ENCODE results near the gene SYNPR.
A peak's percentile ranks its signal among the peaks of the same experiment; 100 is the strongest.

SYNPR gene

DNA sequence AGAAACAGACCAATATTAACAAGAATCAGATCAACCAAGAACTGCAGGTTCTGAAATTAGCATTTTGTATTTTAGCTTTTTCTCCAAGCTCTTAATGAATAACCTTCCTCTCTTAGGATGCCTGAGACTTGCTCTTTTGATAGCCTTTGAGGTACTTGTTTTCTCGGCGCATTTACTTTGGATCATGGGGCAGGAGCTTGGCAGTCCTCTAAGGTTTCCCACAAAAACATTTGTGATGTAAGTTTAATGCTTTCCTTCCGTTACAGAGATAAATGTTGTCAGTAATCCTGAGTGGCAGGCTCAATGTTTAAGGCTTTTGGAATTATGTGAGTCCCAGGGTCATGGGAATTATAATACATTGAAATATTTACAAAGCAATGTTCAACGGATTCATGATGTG is 236.6 kb downstream of the SYNPR start:
- TF ChIP-seq, protein P1, sequence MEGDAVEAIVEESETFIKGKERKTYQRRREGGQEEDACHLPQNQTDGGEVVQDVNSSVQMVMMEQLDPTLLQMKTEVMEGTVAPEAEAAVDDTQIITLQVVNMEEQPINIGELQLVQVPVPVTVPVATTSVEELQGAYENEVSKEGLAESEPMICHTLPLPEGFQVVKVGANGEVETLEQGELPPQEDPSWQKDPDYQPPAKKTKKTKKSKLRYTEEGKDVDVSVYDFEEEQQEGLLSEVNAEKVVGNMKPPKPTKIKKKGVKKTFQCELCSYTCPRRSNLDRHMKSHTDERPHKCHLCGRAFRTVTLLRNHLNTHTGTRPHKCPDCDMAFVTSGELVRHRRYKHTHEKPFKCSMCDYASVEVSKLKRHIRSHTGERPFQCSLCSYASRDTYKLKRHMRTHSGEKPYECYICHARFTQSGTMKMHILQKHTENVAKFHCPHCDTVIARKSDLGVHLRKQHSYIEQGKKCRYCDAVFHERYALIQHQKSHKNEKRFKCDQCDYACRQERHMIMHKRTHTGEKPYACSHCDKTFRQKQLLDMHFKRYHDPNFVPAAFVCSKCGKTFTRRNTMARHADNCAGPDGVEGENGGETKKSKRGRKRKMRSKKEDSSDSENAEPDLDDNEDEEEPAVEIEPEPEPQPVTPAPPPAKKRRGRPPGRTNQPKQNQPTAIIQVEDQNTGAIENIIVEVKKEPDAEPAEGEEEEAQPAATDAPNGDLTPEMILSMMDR (conservative IDR thresholded peaks at IDR 0.05; ENCODE audit: low read length): no peak
- no peak overlapping the region for H3K4me3 ChIP-seq (ENCODE audit: low read length)
- DNase-seq (ENCODE audit: low read depth): no peak

DNA sequence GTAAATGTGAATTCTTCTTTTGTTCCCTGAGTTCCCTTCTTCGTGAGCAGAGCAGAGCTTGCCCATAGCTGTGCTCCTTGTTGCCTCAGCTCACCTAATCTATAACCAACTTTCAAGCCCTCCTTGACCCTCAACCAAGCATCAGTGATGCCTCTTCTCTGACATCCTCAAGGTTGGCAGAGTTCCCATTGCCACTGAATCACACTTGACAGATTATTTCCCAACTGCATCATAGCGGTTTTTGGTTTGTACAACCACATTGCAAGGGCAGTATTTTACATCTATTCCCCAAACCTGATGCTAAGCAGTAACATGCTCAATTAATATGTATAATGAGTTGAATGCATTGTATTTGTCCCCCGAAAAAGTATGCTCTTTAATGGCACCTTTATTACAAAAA is 241.3 kb downstream of the SYNPR start:
- peak; percentile 15 for DNase-seq (ENCODE audit: low read depth)
- TF ChIP-seq, protein P1 (conservative IDR thresholded peaks at IDR 0.05; ENCODE audit: low read length): no peak
- no peak overlapping the region for H3K4me3 ChIP-seq (ENCODE audit: low read length)

DNA sequence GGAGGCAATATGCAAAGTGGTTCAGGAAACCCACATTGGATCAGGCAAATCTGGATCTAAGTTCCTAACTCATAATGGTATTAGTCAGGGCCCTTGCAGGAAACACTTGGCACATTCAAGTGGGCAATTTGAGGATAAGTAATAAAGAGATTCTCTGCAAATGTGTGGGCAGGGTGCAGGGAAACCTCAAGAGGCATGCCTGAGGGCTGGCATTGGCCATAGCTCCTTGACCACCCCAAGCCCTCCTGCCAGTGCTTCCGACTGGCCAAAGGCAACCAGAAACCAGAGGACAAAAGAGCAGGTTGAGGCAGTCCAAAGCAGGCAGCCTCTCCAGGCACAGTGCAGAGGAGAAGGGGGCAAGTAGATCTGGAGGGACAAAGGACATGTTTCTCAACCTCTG is 243.5 kb downstream of the SYNPR start:
- TF ChIP-seq, protein P1 (conservative IDR thresholded peaks at IDR 0.05; ENCODE audit: low read length): no peak
- DNase-seq (ENCODE audit: low read depth): no peak

DNA sequence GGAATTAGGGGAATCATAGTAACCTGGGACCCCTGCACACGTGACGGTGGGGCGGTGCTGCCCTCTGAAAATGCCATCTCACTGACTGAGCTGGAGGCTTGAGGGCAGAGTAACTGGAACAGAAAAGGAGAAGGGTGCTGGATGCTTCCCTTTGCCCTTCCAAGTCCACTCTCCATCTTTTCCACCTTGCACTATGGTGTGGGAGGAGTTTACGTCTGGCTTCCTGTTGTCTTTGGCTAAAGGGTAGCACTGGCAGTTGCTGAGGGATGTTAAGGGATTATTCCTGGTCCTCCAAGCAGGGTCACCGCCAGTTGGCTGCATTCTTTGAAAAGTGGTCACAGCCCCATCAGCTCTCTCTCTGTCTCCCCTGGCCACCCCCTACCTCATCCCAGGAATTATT is 245.0 kb downstream of the SYNPR start:
- H3K4me3 ChIP-seq (ENCODE audit: low read length): no peak overlapping the region
- TF ChIP-seq, protein P1 (conservative IDR thresholded peaks at IDR 0.05; ENCODE audit: low read length): no peak
- no peak for DNase-seq (ENCODE audit: low read depth)

More for the DNA sequence above, 243.5 kb downstream of the SYNPR start:
- no peak overlapping the region for H3K4me3 ChIP-seq (ENCODE audit: low read length)

- TF ChIP-seq, protein P1 (conservative IDR thresholded peaks at IDR 0.05; ENCODE audit: low read length): no peak
- DNase-seq (ENCODE audit: low read depth): no peak
- H3K4me3 ChIP-seq (ENCODE audit: low read length): no peak overlapping the region
Measured at GRCh38 chr3:63528325-63529000, 250.4 kb downstream of the SYNPR start.

GRCh38 chr3:63532521-63532920 is 254.4 kb downstream of the SYNPR start:
- DNase-seq (ENCODE audit: low read depth): no peak
- no peak overlapping the region for H3K4me3 ChIP-seq (ENCODE audit: low read length)
- TF ChIP-seq, protein P1 (conservative IDR thresholded peaks at IDR 0.05; ENCODE audit: low read length): no peak

- TF ChIP-seq, protein P1 (conservative IDR thresholded peaks at IDR 0.05; ENCODE audit: low read length): no peak
- DNase-seq (ENCODE audit: low read depth): no peak
- H3K4me3 ChIP-seq (ENCODE audit: low read length): no peak overlapping the region
Measured at GRCh38 chr3:63538919-63539318, 260.8 kb downstream of the SYNPR start.
